ENCODE measurements around the gene GARNL3. TPM values are rescaled to one million over a fixed set of nuclear protein-coding genes. Genes with fewer than 3 reads are reported as not detected.

Gene GARNL3
- total and polyA plus RNA-seq, 2 donors (not counting 3 experiments of a cell fraction or from before 2014, with no cell fraction given) = 1.4 to 8.3 TPM

DNA sequence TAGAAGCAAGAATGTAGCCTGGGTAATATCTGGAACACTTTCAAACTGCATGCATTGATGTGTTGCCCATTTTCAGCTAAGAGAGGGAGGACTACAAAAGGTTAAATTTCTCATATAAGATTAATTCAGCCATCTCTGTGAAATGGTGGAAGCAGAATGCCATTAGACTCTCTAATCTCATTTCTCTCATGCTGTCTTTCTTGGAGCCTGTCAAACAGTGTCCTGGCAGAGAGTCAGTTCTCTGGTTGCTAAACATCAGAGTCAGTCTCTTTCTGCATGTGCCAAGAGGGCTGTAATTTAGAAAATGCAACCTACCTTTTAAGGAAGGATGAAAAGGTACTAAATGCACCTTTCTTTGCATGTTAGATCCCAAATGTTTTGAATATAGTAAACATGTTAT, 910 bp upstream of the GARNL3 start:
- H3K9me3 ChIP-seq (replicated peaks; ENCODE audit: control insufficient read depth, insufficient read depth, low read length) = no peaks in the 10 kb centered on the region
- ChIA-PET POLR2A (no interaction called here), CTCF (interaction anchor here (1.0 kb wide), 1 partner anchor 84 kb away, joined by 3 read pairs; no protein-coding TSS in a partner anchor)
- H3K4me3 ChIP-seq (replicated peaks in 1 of 3; ENCODE audit: insufficient read depth in 1 of 3, low read depth in 1 of 3, low read length in 3 of 3) = no peak overlapping the region
- H3K27ac ChIP-seq (ENCODE audit: insufficient read depth, low read depth, low read length) = no peak overlapping the region
- no peak overlapping the region for H3K4me2 ChIP-seq (ENCODE audit: insufficient read depth, low read length)
- H3K9me1 ChIP-seq (replicated peaks; ENCODE audit: control insufficient read depth, extremely low read depth, insufficient read depth, low read length) = no peaks in the 10 kb centered on the region
- no peak overlapping the region for H2AFZ ChIP-seq (ENCODE audit: low read depth, low read length)
- H4K20me1 ChIP-seq (replicated peaks; ENCODE audit: control insufficient read depth, extremely low read depth, insufficient read depth, low read length) = no peaks in the 10 kb centered on the region
- no peaks in the 10 kb centered on the region for H3K79me2 ChIP-seq (ENCODE audit: control insufficient read depth, insufficient read depth, low read length)
- no TSS peak for BruUV-seq (replicated peaks)
- no peaks in the 10 kb centered on the region for H3K36me3 ChIP-seq (ENCODE audit: control insufficient read depth in 2 of 2, extremely low read depth in 1 of 2, insufficient read depth in 2 of 2, low read length in 2 of 2)
- H3K27me3 ChIP-seq (ENCODE audit: control insufficient read depth in 2 of 2, insufficient read depth in 2 of 2, low read length in 2 of 2) = no peaks in the 10 kb centered on the region
- DNase-seq (ENCODE audit: low read depth, low spot score) (no peak), FAIRE-seq (no peak)
- no peak overlapping the region for H3K9ac ChIP-seq (replicated peaks; ENCODE audit: extremely low read depth, insufficient read depth, low read length)
- no peaks in the 10 kb centered on the region for H3K4me1 ChIP-seq (ENCODE audit: control insufficient read depth, extremely low read depth, insufficient read depth, low read length)
- dilution Hi-C loops (cut with MboI; ENCODE audit: extremely low pct_ligation_motif_present, low sequenced_read_pairs) (no loop called here), intact Hi-C loops (cut with micrococcal nuclease) (no loop called here)
- no peak for TF ChIP-seq EZH2 (IDR thresholded peaks at IDR 0.05; ENCODE audit: borderline replicate concordance, low read depth, low read length, severe bottlenecking)
- TF ChIP-seq, protein P1, sequence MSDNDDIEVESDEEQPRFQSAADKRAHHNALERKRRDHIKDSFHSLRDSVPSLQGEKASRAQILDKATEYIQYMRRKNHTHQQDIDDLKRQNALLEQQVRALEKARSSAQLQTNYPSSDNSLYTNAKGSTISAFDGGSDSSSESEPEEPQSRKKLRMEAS (IDR thresholded peaks at IDR 0.05; ENCODE audit: insufficient read depth, insufficient read length) = no peak

DNA sequence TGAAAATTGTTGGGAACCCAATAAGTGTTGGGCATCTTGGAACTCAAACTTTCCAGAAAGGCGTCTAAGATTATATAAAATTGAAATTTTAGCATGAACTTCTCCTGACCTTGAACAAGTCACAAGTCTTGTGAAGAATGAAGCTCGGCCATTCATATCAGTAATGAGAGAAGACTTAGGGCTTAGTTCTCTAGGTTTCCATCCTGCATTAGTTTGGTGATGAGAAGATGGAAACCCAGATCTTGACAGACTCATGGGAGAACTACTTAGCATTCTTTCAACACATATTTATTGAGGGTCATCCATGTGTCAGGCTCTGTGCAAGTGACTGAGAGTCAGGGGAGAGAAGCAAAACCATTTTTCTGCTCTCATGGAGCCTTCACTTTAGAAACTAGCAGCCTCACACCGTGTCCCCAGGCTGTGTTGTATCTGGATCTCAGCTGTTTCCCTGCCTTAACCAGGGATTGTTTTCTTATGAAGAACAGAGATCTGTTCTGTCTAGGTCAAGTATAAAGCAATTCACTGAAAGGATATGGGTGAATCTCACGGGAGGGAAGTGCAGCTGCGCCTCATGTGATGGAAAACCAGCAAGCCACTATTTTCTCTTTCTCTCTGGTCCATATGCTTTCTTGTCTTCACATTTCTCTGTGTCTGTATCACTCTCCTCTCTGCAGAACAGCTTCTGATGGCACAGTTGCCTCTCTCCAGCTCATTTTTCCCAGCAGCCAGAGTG, 3.4 kb downstream of the GARNL3 start:
- BruUV-seq (replicated peaks) = no TSS peak
- no peak overlapping the region for H3K4me2 ChIP-seq (ENCODE audit: insufficient read depth, low read length)
- no peaks in the 10 kb centered on the region for H3K9me3 ChIP-seq (replicated peaks; ENCODE audit: control insufficient read depth, insufficient read depth, low read length)
- H3K27me3 ChIP-seq (ENCODE audit: control insufficient read depth in 2 of 2, insufficient read depth in 2 of 2, low read length in 2 of 2) = no peaks in the 10 kb centered on the region
- no peak overlapping the region for H3K4me3 ChIP-seq (replicated peaks in 1 of 3; ENCODE audit: insufficient read depth in 1 of 3, low read depth in 1 of 3, low read length in 3 of 3)
- dilution Hi-C loops (cut with MboI; ENCODE audit: extremely low pct_ligation_motif_present, low sequenced_read_pairs) (no loop called here), intact Hi-C loops (cut with micrococcal nuclease) (no loop called here)
- ChIA-PET POLR2A (no interaction called here), CTCF (interaction anchor here (0.7 kb wide), 1 partner anchor 18 kb away, joined by 3 read pairs; no protein-coding TSS in a partner anchor)
- H3K36me3 ChIP-seq (ENCODE audit: control insufficient read depth in 2 of 2, extremely low read depth in 1 of 2, insufficient read depth in 2 of 2, low read length in 2 of 2) = no peaks in the 10 kb centered on the region
- no peaks in the 10 kb centered on the region for H3K4me1 ChIP-seq (ENCODE audit: control insufficient read depth, extremely low read depth, insufficient read depth, low read length)
- no peaks in the 10 kb centered on the region for H3K9me1 ChIP-seq (replicated peaks; ENCODE audit: control insufficient read depth, extremely low read depth, insufficient read depth, low read length)
- H3K9ac ChIP-seq (replicated peaks; ENCODE audit: extremely low read depth, insufficient read depth, low read length) = no peak overlapping the region
- TF ChIP-seq, protein P2, sequence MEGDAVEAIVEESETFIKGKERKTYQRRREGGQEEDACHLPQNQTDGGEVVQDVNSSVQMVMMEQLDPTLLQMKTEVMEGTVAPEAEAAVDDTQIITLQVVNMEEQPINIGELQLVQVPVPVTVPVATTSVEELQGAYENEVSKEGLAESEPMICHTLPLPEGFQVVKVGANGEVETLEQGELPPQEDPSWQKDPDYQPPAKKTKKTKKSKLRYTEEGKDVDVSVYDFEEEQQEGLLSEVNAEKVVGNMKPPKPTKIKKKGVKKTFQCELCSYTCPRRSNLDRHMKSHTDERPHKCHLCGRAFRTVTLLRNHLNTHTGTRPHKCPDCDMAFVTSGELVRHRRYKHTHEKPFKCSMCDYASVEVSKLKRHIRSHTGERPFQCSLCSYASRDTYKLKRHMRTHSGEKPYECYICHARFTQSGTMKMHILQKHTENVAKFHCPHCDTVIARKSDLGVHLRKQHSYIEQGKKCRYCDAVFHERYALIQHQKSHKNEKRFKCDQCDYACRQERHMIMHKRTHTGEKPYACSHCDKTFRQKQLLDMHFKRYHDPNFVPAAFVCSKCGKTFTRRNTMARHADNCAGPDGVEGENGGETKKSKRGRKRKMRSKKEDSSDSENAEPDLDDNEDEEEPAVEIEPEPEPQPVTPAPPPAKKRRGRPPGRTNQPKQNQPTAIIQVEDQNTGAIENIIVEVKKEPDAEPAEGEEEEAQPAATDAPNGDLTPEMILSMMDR (IDR thresholded peaks at IDR 0.05; ENCODE audit: extremely low read depth in 1 of 2, insufficient read depth in 1 of 2, low read depth in 1 of 2, low read length in 2 of 2) = no peak
- TF ChIP-seq JUN (IDR thresholded peaks at IDR 0.05; ENCODE audit: borderline replicate concordance, insufficient read depth, insufficient read length, low read depth) = no peak
- TF ChIP-seq, protein P1 (IDR thresholded peaks at IDR 0.05; ENCODE audit: insufficient read depth, insufficient read length) = no peak
- no peak for TF ChIP-seq EZH2 (IDR thresholded peaks at IDR 0.05; ENCODE audit: borderline replicate concordance, low read depth, low read length, severe bottlenecking)
- no peak for TF ChIP-seq GATA2 (IDR thresholded peaks at IDR 0.05; ENCODE audit: insufficient read depth, insufficient read length, low read depth, low read length)
- TF ChIP-seq FOS (IDR thresholded peaks at IDR 0.05; ENCODE audit: borderline replicate concordance, insufficient read depth, low read length) = no peak
- no peak for TF ChIP-seq MYC (IDR thresholded peaks at IDR 0.05; ENCODE audit: low read depth, low read length)
- TF ChIP-seq POLR2A (IDR thresholded peaks at IDR 0.05; ENCODE audit: low read depth, low read length) = no peak
- no peak for TF ChIP-seq POLR2AphosphoS5 (IDR thresholded peaks at IDR 0.05; ENCODE audit: insufficient read depth, low read depth, low read length)
- H3K27ac ChIP-seq (ENCODE audit: insufficient read depth, low read depth, low read length) = no peak overlapping the region
- H2AFZ ChIP-seq (ENCODE audit: low read depth, low read length) = no peak overlapping the region
- no peaks in the 10 kb centered on the region for H4K20me1 ChIP-seq (replicated peaks; ENCODE audit: control insufficient read depth, extremely low read depth, insufficient read depth, low read length)
- H3K79me2 ChIP-seq (ENCODE audit: control insufficient read depth, insufficient read depth, low read length) = no peaks in the 10 kb centered on the region
- no peak for DNase-seq (ENCODE audit: low read depth, low spot score)
- no peak for FAIRE-seq
